Stimulated activated CD4-positive, alpha-beta T cell treated with anti-CD3 and anti-CD28 coated beads, Interleukin-4, amount 100 ng/mL, for 4 hours (primary cell): ENCODE measurements around the gene IGSF1.
"Not testable (repeated sequence)": the region's sequence is repeated elsewhere in the genome, so short reads cannot be mapped to it uniquely, and the experiment has no call there.

ENCODE experiments used
- DNase-seq, 2 experiments: peaks; one replicate each; pipeline ENCODE4 v3.0.0-alpha.2; 2020

IGSF1 gene

DNA sequence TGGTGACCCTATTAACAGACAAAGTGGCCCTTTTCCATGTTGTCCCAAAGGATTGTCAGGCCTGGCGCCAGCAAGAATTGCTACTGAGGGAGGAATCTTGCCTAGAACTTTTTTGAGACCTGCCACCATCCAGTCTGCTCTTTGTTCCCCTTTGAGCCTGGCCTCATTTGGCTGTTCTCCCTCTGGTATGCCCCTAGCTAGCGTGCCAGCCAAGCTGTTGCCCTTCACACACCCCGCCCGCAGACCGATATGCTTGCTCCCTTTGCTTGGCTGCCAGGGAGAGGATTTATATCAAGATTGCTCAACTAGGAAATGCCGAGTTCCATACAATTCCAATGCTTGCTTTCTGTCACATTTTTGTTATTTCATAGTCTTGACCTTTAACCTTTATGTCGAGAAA is 24.4 kb downstream of the IGSF1 start:
- DNase-seq = no peak

DNA sequence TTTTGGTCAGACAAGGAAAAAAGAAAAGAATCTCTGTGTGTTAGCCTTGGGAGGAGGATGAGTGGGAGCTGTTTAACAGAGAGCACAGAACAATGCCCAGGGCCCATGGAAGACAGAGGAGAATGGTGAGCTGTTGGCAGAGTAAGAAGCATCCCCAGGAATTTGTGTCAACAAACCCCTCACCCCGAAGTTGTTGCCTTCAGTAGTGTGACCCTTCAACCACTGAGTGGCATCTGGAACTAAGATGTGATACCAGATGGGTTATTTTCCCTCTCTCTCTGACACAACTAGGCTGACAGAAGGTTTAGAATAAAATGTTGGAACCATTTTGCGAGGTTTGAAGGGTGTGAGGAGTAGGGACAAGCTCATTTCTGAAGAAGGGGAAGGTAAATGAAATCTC is 25.1 kb downstream of the IGSF1 start:
- no peak for DNase-seq

DNA sequence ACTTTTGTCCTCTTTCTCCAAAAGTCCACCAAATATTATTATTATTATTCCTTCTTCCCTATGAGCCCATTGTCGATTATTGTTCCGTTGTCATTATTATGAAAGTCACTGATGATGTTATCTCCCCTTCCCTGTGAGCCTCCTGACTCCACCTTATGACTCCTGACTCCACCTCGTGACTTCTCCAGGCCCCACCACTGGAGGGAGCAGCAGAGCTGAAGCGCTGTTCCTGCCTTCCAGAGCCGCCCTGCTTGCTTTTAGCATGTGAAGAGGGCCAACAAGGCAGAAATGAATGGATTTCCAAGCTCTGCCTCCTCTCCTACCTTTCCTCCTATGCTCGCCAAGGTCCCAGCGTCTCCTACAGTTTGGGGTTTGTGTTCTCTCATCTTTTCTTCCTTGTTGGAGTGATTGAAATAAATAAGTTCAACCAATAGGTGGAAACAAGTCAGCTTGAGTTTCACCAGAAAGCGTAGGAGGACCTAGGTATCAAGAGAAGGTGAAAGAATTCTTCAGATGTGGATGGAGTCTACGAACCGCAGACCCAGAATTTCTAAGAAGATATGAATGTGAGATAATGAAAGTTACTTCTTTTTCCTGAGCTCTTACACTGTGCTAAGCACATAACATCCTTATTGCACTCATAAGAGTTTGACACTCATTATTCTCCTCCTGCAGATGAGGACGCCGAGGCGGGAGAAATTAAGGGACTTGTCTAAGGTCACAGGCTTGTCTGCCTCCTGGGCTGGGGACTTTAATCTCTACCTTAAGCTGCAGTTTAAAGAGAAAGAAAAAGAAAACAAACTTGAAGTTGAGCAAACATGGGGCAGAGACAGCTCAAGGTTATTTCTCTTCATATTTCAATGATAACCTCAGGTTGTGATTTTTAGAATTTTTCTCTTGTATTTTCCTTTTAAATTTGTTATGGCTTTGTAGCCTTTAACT is 26.1 kb downstream of the IGSF1 start:
- DNase-seq = no peak

DNA sequence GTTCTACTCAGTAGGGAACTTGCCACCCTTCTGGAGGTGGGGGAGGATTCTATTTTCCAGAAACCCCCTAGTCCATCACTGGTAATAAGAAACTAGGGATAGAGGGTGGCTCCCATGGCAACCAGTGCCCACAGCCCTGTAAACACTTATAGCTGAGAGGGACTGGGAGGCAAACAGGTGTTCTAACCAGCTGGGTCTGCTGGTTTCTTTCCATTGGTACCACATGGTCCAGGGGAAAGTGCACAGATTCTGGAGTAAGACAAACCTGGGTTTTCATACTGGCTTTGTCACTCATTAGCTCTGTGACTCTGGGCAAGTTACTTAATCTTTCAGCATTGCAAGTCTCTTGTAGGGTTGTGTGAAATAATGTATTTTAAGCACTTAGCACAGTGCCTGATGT is 26.9 kb downstream of the IGSF1 start:
- DNase-seq = no peak

DNA sequence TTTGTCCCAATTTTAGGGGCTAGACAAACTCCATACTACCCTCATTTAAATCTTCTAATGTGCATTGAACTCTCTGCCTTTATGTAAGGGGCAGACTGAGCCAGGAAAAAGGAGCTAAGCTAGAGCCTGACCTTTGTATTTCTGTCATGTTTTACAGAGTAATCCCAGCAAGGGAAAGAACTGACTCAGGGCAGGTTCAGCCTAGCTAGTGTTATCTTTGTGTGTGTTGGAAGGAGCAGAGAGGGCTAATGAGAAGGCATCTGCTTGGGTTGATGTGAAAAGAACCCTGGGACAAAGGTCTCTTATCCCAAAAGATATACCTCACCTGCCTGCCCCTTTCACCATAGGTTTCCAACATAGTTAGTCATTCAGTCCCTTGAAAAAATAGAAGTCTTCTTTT is 31.7 kb downstream of the IGSF1 start:
- no peak for DNase-seq

DNA sequence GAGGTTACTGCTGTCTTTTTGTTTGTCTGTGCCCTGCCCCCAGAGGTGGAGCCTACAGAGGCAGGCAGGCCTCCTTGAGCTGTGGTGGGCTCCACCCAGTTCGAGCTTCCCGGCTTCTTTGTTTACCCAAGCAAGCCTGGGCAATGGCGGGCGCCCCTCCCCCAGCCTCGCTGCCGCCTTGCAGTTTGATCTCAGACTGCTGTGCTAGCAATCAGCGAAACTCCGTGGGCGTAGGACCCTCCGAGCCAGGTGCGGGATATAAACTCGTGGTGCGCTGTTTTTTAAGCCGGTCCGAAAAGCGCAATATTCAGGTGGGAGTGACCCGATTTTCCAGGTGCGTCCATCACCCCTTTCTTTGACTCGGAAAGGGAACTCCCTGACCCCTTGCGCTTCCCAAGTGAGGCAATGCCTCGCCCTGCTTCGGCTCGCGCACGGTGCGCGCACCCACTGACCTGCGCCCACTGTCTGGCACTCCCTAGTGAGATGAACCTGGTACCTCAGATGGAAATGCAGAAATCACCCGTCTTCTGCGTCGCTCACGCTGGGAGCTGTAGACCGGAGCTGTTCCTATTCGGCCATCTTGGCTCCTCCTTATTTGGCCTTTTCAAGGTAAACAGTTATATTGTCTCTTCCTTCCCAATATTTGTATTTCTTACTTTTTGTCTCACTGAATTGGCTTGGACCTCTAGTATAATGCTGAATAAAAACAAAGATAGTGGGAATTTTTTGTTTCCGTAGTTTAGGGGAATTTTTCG is 37.9 kb downstream of the IGSF1 start:
- not testable (repeated sequence) for DNase-seq

DNA sequence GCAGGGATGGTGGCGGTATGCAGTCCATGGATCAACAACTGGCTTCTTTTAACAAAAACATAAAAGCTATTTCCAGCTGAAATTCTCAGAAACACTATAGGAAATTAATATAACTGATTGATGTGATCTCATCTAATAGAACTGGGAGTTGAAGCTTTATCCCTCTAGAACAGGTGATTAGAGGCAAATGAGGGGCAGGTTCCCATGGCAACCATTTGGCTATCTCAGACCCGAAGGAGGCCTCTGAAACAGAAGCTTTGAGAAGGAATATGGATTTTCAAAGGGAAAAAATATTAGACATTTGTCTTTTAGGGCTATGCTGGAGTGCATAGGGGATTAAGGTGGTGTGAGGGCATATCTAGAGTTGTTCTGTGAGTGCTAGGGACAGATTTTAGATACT is 50.0 kb downstream of the IGSF1 start:
- no peak for DNase-seq

DNA sequence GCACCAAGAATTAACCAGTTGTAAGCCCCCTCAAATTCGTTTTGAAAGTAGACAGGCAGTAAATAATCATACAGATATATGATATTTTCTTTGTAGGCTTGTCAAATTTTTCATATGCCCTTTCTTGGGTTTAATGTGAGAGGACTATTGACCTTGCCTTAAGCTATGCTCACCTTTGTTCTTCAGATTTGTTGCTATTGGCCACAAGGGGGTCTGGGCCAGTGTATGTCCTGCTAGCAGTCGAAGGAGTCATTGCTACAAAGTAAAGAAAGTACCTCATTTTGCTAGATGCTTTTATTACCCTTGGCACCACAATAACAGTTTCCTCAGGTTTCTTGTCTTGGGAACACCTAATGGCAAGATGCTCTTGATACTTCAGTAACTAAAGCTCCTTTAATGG is 51.7 kb downstream of the IGSF1 start:
- no peak for DNase-seq

DNA sequence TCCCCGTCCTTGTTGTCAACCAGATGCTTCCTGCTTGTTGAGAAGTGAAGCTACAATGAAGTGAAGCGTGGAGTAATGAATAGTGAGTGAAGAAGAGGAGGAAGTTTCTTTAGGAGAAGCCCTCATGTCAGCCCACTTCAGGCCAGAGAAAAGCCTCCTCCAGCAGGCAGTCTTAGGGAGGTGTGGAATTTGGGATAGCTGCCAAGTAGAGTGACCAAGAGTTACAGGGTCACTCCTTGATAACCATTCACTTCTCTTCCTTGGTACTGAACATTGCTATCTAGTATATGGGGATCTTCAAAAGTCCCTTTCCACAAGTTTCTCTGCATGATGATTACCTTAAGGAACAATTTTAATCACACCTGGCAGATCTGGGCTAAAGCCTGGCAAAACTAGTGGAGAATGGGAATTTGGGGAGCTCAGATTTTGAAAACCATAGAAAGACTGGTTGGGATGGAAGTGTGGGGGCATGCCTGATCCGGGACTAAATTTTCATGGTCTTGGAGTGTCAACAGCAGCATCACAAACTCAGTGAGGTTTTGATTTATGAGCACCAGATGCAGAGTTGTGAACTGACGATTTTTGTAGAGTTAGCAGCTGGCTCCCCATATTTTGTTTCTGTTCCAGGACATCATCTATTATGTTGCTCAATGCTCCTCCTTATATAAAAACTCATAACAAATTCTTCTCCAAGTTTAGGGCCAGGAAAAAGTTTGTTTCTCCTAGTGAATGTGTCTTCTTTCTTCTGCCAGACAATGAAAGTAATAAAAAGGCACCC is 53.1 kb downstream of the IGSF1 start:
- DNase-seq = no peak

DNA sequence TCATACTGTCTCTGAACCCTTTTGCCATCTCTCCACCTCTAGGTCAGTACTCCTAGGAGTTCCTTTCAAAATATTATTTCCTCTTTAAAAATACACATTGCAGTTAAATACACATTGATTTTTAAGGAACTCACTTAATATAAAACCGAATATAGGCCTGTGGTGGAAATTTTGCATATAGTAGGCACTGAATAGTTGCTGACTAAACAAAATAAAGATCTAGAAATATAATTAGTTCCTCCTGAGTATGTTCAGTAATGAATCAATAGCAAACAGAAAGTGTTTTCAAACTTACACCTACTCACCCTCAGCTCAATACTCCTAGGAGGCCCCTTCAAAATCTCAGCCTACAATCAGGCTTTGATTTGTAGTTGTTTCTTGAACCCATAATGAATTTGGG is 61.5 kb downstream of the IGSF1 start:
- no peak for DNase-seq

DNA sequence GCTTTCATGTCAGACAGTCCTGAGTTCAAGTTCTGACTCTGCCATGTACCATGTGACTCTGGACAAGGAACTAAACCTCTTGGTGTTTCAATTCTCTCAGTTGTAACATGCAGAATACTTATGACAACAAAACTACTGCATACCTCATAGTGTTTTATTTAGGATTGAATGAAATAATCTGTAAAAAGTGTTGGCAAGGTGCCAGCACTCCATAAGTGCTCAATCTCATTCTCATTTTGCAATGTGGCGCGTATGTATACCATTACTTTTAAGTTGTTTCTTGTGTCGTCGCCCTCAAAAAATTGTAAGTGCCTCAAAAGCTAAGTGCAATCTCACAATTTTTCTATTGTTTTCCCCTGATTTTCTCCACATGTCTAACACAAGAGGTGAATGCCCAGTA is 62.5 kb downstream of the IGSF1 start:
- no peak for DNase-seq

DNA sequence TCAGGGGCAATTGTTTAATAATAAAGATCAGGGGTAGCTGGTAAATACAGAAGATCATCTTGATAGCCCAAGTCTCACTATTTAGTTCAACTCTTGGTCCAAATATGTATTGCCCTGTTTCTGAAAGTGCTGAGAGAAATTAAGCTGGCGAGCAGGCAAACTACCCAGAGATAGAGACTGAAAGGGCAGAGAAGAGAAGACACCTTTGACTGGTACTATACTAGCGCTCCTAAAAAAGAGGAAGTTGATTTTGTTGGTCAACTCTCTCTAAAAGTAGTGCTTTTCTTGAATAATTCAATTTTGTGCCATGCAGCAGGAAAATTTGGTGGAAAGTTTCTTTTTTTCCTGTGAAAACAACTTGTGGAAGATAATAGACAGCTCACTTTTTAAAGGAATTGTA is 64.0 kb downstream of the IGSF1 start:
- DNase-seq = no peak
